ENCODE data around the gene PRXL2A. TPM values are rescaled to one million over a fixed set of nuclear protein-coding genes. Genes with fewer than 3 reads are reported as not detected.

The PRXL2A gene
- total RNA-seq, 1 donor from 2014 or later: 29.9 TPM

- no peak for DNase-seq (ENCODE audit: low read depth)
- Mint-ChIP-seq H3K36me3 (ENCODE audit: low read depth, unreplicated experiment) (peaks cover 14% of the 10 kb centered on the region), H3K27ac (ENCODE audit: unreplicated experiment) (no peak overlapping the region), H3K27me3 (ENCODE audit: low read depth, unreplicated experiment) (no peaks in the 10 kb centered on the region), H3K4me1 (ENCODE audit: low read depth, unreplicated experiment) (peaks cover 71% of the 10 kb centered on the region), H3K4me3 (ENCODE audit: unreplicated experiment) (no peak overlapping the region), H3K9me3 (ENCODE audit: unreplicated experiment) (no peaks in the 10 kb centered on the region)
- Histone ChIP-seq H3K9ac (ENCODE audit: low read length) (peak overlapping the region; percentile 47), H3K4me1 (ENCODE audit: insufficient read depth, low read length) (peaks cover 41% of the 10 kb centered on the region), H3K27ac (ENCODE audit: low read depth, low read length) (peak overlapping the region; percentile 74), H3K4me2 (ENCODE audit: low read length) (peak overlapping the region; percentile 36), H3K4me3 (ENCODE audit: insufficient read depth, low read depth, low read length) (no peak overlapping the region), H3K9me3 (ENCODE audit: insufficient read depth, low read depth, low read length) (no peaks in the 10 kb centered on the region), H3K79me2 (ENCODE audit: insufficient read depth, low read length) (peaks cover 94% of the 10 kb centered on the region), H3K27me3 (ENCODE audit: insufficient read depth, low read length) (no peaks in the 10 kb centered on the region), H3K36me3 (ENCODE audit: insufficient read depth, low read length) (peaks cover 13% of the 10 kb centered on the region), H4K20me1 (ENCODE audit: insufficient read depth, low read length) (peaks cover 66% of the 10 kb centered on the region), H2AFZ (ENCODE audit: low read depth, low read length) (no peak overlapping the region)
- FAIRE-seq: no peak
- TF ChIP-seq CTCF (IDR thresholded peaks at IDR 0.05; ENCODE audit: insufficient read depth, low read depth, low read length) (no peak), EZH2 (IDR thresholded peaks at IDR 0.05; ENCODE audit: insufficient read depth, low read length) (no peak)
These were observed 64.8 kb downstream of the PRXL2A start for GRCh38 chr10:80473096-80473657.

- Mint-ChIP-seq H3K4me3 (ENCODE audit: unreplicated experiment) (no peak overlapping the region), H3K36me3 (ENCODE audit: low read depth, unreplicated experiment) (peaks cover 14% of the 10 kb centered on the region), H3K9me3 (ENCODE audit: unreplicated experiment) (no peaks in the 10 kb centered on the region), H3K27ac (ENCODE audit: unreplicated experiment) (peak overlapping the region; percentile 91), H3K4me1 (ENCODE audit: low read depth, unreplicated experiment) (peaks cover 70% of the 10 kb centered on the region), H3K27me3 (ENCODE audit: low read depth, unreplicated experiment) (no peaks in the 10 kb centered on the region)
- Histone ChIP-seq H3K4me3 (ENCODE audit: insufficient read depth, low read depth, low read length) (no peak overlapping the region), H3K79me2 (ENCODE audit: insufficient read depth, low read length) (peaks cover 93% of the 10 kb centered on the region), H3K4me2 (ENCODE audit: low read length) (peak overlapping the region; percentile 43), H4K20me1 (ENCODE audit: insufficient read depth, low read length) (peaks cover 62% of the 10 kb centered on the region), H3K9me3 (ENCODE audit: insufficient read depth, low read depth, low read length) (no peaks in the 10 kb centered on the region), H3K27ac (ENCODE audit: low read depth, low read length) (peak overlapping the region; percentile 74), H2AFZ (ENCODE audit: low read depth, low read length) (no peak overlapping the region), H3K4me1 (ENCODE audit: insufficient read depth, low read length) (peaks cover 41% of the 10 kb centered on the region), H3K36me3 (ENCODE audit: insufficient read depth, low read length) (peaks cover 13% of the 10 kb centered on the region), H3K9ac (ENCODE audit: low read length) (peak overlapping the region; percentile 20), H3K27me3 (ENCODE audit: insufficient read depth, low read length) (no peaks in the 10 kb centered on the region)
- TF ChIP-seq CTCF (IDR thresholded peaks at IDR 0.05; ENCODE audit: insufficient read depth, low read depth, low read length) (no peak), EZH2 (IDR thresholded peaks at IDR 0.05; ENCODE audit: insufficient read depth, low read length) (no peak)
- DNase-seq (ENCODE audit: low read depth): no peak
- no peak for FAIRE-seq
These were observed 65.6 kb downstream of the PRXL2A start for GRCh38 chr10:80473692-80474596.
